Glutamatergic neuron (in vitro differentiated cells): ENCODE measurements around the gene ZNF629. TPM values are rescaled to one million over a fixed set of nuclear protein-coding genes. Genes with fewer than 3 reads are reported as not detected.

ENCODE experiments used
- DNase-seq: peaks from one replicate; pipeline ENCODE4 v3.0.0; 2022
- H3K27ac Mint-ChIP-seq: one replicate; pipeline ENCODE4 v1.8.0; 2020; ENCODE audit warnings: mild to moderate bottlenecking, mixed read lengths, inconsistent platforms; ENCODE audit not compliant: unreplicated experiment
- H3K27me3 Mint-ChIP-seq: one replicate; pipeline ENCODE4 v1.8.0; 2020; ENCODE audit warnings: mild to moderate bottlenecking, moderate library complexity, mixed read lengths, inconsistent platforms; ENCODE audit not compliant: unreplicated experiment
- H3K36me3 Mint-ChIP-seq: one replicate; pipeline ENCODE4 v1.8.0; 2020; ENCODE audit warnings: mild to moderate bottlenecking, mixed read lengths, inconsistent platforms; ENCODE audit not compliant: unreplicated experiment
- H3K4me1 Mint-ChIP-seq: one replicate; pipeline ENCODE4 v1.8.0; 2020; ENCODE audit warnings: mild to moderate bottlenecking, low read depth, mixed read lengths, inconsistent platforms; ENCODE audit not compliant: unreplicated experiment
- H3K4me3 Mint-ChIP-seq: one replicate; pipeline ENCODE4 v1.8.0; 2020; ENCODE audit warnings: mild to moderate bottlenecking, mixed read lengths, inconsistent platforms; ENCODE audit not compliant: unreplicated experiment
- H3K9me3 Mint-ChIP-seq: one replicate; pipeline ENCODE4 v1.8.0; 2020; ENCODE audit warnings: mild to moderate bottlenecking, moderate library complexity, mixed read lengths, inconsistent platforms; ENCODE audit not compliant: unreplicated experiment
- CTCF ChIP-seq: fragments of 200-600 bp; sonication (generic); IDR thresholded peaks from one replicate; pipeline ENCODE4 v1.5.0; 2021; ENCODE audit not compliant: partially characterized antibody, unreplicated experiment
- total RNA-seq: library from RNA; stranded (reverse); fragmentation: NEBNext Ultra II Directional; extraction: Animal tissue kit (Norgen Biotek cat#: 25700); gene quantifications from one replicate; pipeline ENCODE4 v1.2.1, GENCODE V29; 2021; ENCODE audit not compliant: unreplicated experiment

Gene ZNF629
- total RNA-seq, 1 donor from 2014 or later: 42.5 TPM

GRCh38 chr16:30758988-30759491 lies 28.0 kb downstream of the ZNF629 start:
- peaks cover 7% of the 10 kb centered on the region for H3K9me3 Mint-ChIP-seq
- H3K4me3 Mint-ChIP-seq: no peak overlapping the region
- DNase-seq: no peak
- peaks cover 13% of the 10 kb centered on the region for H3K4me1 Mint-ChIP-seq
- H3K27me3 Mint-ChIP-seq: peaks cover 5% of the 10 kb centered on the region
- no peak for TF ChIP-seq CTCF
- no peak overlapping the region for H3K27ac Mint-ChIP-seq
- peaks cover 6% of the 10 kb centered on the region for H3K36me3 Mint-ChIP-seq

GRCh38 chr16:30757316-30757715 lies 29.7 kb downstream of the ZNF629 start:
- no peak for TF ChIP-seq CTCF
- Mint-ChIP-seq H3K4me1 (peaks cover 6% of the 10 kb centered on the region), H3K36me3 (peaks cover 6% of the 10 kb centered on the region), H3K4me3 (no peak overlapping the region), H3K9me3 (peaks cover 4% of the 10 kb centered on the region), H3K27me3 (peaks cover 5% of the 10 kb centered on the region), H3K27ac (no peak overlapping the region)
- no peak for DNase-seq

GRCh38 chr16:30756781-30757100 lies 30.3 kb downstream of the ZNF629 start:
- no peak for TF ChIP-seq CTCF
- H3K27ac Mint-ChIP-seq: no peak overlapping the region
- H3K4me3 Mint-ChIP-seq: no peak overlapping the region
- peaks cover 5% of the 10 kb centered on the region for H3K27me3 Mint-ChIP-seq
- peaks cover 6% of the 10 kb centered on the region for H3K4me1 Mint-ChIP-seq
- H3K9me3 Mint-ChIP-seq: peaks cover 4% of the 10 kb centered on the region
- H3K36me3 Mint-ChIP-seq: peaks cover 6% of the 10 kb centered on the region
- no peak for DNase-seq

- peaks cover 7% of the 10 kb centered on the region for H3K27me3 Mint-ChIP-seq
- H3K4me3 Mint-ChIP-seq: no peak overlapping the region
- H3K9me3 Mint-ChIP-seq: peaks cover 6% of the 10 kb centered on the region
- H3K4me1 Mint-ChIP-seq: peaks cover 6% of the 10 kb centered on the region
- no peak for DNase-seq
- no peak for TF ChIP-seq CTCF
- no peak overlapping the region for H3K27ac Mint-ChIP-seq
- H3K36me3 Mint-ChIP-seq: peaks cover 6% of the 10 kb centered on the region
Measured at GRCh38 chr16:30755955-30756780, 30.8 kb downstream of the ZNF629 start.

GRCh38 chr16:30753596-30753995 lies 33.4 kb downstream of the ZNF629 start:
- peaks cover 2% of the 10 kb centered on the region for H3K4me1 Mint-ChIP-seq
- H3K9me3 Mint-ChIP-seq: peaks cover 2% of the 10 kb centered on the region
- H3K27me3 Mint-ChIP-seq: peaks cover 4% of the 10 kb centered on the region
- no peak overlapping the region for H3K27ac Mint-ChIP-seq
- H3K4me3 Mint-ChIP-seq: no peak overlapping the region
- H3K36me3 Mint-ChIP-seq: no peaks in the 10 kb centered on the region
- TF ChIP-seq CTCF: no peak
- no peak for DNase-seq
